ENCODE measurements around the gene CHODL.

The CHODL gene

GRCh38 chr21:18248171-18248570, 3.5 kb downstream of the CHODL start:
- no peak overlapping the region for H2AFZ ChIP-seq (ENCODE audit: low read depth, low read length)
- H3K27ac ChIP-seq (ENCODE audit: low read length): no peak overlapping the region
- no peaks in the 10 kb centered on the region for H3K9me3 ChIP-seq (ENCODE audit: insufficient read depth, low read length)
- no peaks in the 10 kb centered on the region for H3K27me3 ChIP-seq (ENCODE audit: low read depth, low read length)
- H3K4me3 ChIP-seq (ENCODE audit: low read length): no peak overlapping the region
- H3K9ac ChIP-seq (ENCODE audit: low read length): no peak overlapping the region
- H3K4me2 ChIP-seq (ENCODE audit: low read length): no peak overlapping the region
- no peaks in the 10 kb centered on the region for H3K4me1 ChIP-seq (ENCODE audit: low read length)
- no peaks in the 10 kb centered on the region for H3K79me2 ChIP-seq (ENCODE audit: low read length)
- TF ChIP-seq EZH2phosphoT487 (IDR thresholded peaks at IDR 0.05; ENCODE audit: low read depth): no peak
- TF ChIP-seq, protein P1, sequence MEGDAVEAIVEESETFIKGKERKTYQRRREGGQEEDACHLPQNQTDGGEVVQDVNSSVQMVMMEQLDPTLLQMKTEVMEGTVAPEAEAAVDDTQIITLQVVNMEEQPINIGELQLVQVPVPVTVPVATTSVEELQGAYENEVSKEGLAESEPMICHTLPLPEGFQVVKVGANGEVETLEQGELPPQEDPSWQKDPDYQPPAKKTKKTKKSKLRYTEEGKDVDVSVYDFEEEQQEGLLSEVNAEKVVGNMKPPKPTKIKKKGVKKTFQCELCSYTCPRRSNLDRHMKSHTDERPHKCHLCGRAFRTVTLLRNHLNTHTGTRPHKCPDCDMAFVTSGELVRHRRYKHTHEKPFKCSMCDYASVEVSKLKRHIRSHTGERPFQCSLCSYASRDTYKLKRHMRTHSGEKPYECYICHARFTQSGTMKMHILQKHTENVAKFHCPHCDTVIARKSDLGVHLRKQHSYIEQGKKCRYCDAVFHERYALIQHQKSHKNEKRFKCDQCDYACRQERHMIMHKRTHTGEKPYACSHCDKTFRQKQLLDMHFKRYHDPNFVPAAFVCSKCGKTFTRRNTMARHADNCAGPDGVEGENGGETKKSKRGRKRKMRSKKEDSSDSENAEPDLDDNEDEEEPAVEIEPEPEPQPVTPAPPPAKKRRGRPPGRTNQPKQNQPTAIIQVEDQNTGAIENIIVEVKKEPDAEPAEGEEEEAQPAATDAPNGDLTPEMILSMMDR (IDR thresholded peaks at IDR 0.05; ENCODE audit: low read depth, low read length): no peak
- no peaks in the 10 kb centered on the region for H4K20me1 ChIP-seq (ENCODE audit: insufficient read depth, low read length)
- no peaks in the 10 kb centered on the region for H3K36me3 ChIP-seq (replicated peaks; ENCODE audit: low read depth, low read length)

GRCh38 chr21:18249672-18250071, 5.0 kb downstream of the CHODL start:
- H3K4me3 ChIP-seq (ENCODE audit: low read length): no peak overlapping the region
- no peaks in the 10 kb centered on the region for H4K20me1 ChIP-seq (ENCODE audit: insufficient read depth, low read length)
- H3K27ac ChIP-seq (ENCODE audit: low read length): no peak overlapping the region
- no peaks in the 10 kb centered on the region for H3K27me3 ChIP-seq (ENCODE audit: low read depth, low read length)
- H3K9ac ChIP-seq (ENCODE audit: low read length): no peak overlapping the region
- no peak overlapping the region for H2AFZ ChIP-seq (ENCODE audit: low read depth, low read length)
- no peaks in the 10 kb centered on the region for H3K36me3 ChIP-seq (replicated peaks; ENCODE audit: low read depth, low read length)
- H3K79me2 ChIP-seq (ENCODE audit: low read length): no peaks in the 10 kb centered on the region
- no peaks in the 10 kb centered on the region for H3K9me3 ChIP-seq (ENCODE audit: insufficient read depth, low read length)
- H3K4me1 ChIP-seq (ENCODE audit: low read length): no peaks in the 10 kb centered on the region
- TF ChIP-seq, protein P1 (IDR thresholded peaks at IDR 0.05; ENCODE audit: low read depth, low read length): 0 out of 2 replicates have a peak, but pooled peaks have one; percentile 9
- TF ChIP-seq EZH2phosphoT487 (IDR thresholded peaks at IDR 0.05; ENCODE audit: low read depth): no peak
- H3K4me2 ChIP-seq (ENCODE audit: low read length): no peak overlapping the region

DNA sequence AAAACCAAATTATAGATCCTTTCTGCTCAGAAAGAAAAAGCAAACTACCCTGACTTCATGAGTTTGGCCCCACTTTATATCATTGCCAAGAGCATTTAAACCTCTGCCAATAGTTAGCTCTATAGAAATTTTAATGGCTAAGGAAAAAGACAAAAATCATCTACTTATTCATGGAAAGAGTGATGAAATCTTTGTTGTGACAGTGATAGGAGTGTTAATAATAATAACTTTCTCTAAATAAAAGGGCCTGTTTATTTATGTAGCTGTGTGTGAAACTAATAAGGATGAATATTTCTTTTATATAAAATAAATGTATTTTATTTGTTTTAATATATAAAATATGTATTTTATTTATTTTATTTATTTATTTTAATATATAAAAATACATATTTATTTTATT, 6.4 kb downstream of the CHODL start:
- no peaks in the 10 kb centered on the region for H3K79me2 ChIP-seq (ENCODE audit: low read length)
- no peak overlapping the region for H3K27ac ChIP-seq (ENCODE audit: low read length)
- H3K36me3 ChIP-seq (replicated peaks; ENCODE audit: low read depth, low read length): no peaks in the 10 kb centered on the region
- H3K27me3 ChIP-seq (ENCODE audit: low read depth, low read length): no peaks in the 10 kb centered on the region
- no peak overlapping the region for H3K9ac ChIP-seq (ENCODE audit: low read length)
- H3K4me1 ChIP-seq (ENCODE audit: low read length): no peaks in the 10 kb centered on the region
- H2AFZ ChIP-seq (ENCODE audit: low read depth, low read length): no peak overlapping the region
- no peaks in the 10 kb centered on the region for H4K20me1 ChIP-seq (ENCODE audit: insufficient read depth, low read length)
- TF ChIP-seq, protein P1 (IDR thresholded peaks at IDR 0.05; ENCODE audit: low read depth, low read length): no peak
- H3K4me2 ChIP-seq (ENCODE audit: low read length): no peak overlapping the region
- H3K9me3 ChIP-seq (ENCODE audit: insufficient read depth, low read length): no peaks in the 10 kb centered on the region
- H3K4me3 ChIP-seq (ENCODE audit: low read length): no peak overlapping the region

DNA sequence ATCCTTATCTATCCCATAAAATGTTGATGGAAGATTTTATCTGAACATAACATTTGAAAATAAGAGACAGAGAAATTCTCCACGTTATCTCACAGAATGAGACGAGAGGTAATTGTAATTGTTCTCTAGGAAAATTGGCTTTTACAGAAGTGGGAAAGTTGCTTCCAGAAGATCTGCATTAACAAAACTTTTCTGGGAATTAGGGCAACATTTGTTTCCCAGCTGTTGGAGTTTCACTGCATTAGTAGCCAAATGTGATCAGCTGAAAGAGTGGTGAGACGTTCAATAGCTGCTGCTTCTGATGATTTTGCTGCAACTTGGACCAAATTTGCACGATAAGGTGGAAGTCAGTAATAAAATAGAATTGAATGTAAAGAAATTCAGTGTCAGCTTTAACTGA, 7.6 kb downstream of the CHODL start:
- no peaks in the 10 kb centered on the region for H3K79me2 ChIP-seq (ENCODE audit: low read length)
- no peak overlapping the region for H3K4me3 ChIP-seq (ENCODE audit: low read length)
- no peak overlapping the region for H3K27ac ChIP-seq (ENCODE audit: low read length)
- H3K4me2 ChIP-seq (ENCODE audit: low read length): no peak overlapping the region
- TF ChIP-seq, protein P1 (IDR thresholded peaks at IDR 0.05; ENCODE audit: low read depth, low read length): no peak
- TF ChIP-seq EZH2phosphoT487 (IDR thresholded peaks at IDR 0.05; ENCODE audit: low read depth): no peak
- no peaks in the 10 kb centered on the region for H3K4me1 ChIP-seq (ENCODE audit: low read length)
- no peaks in the 10 kb centered on the region for H3K9me3 ChIP-seq (ENCODE audit: insufficient read depth, low read length)
- no peaks in the 10 kb centered on the region for H3K36me3 ChIP-seq (replicated peaks; ENCODE audit: low read depth, low read length)
- no peaks in the 10 kb centered on the region for H3K27me3 ChIP-seq (ENCODE audit: low read depth, low read length)
- no peak overlapping the region for H3K9ac ChIP-seq (ENCODE audit: low read length)
- no peak overlapping the region for H2AFZ ChIP-seq (ENCODE audit: low read depth, low read length)
- no peaks in the 10 kb centered on the region for H4K20me1 ChIP-seq (ENCODE audit: insufficient read depth, low read length)
